ENCODE results near the gene FNDC3B.
"Not testable (repeated sequence)": the region's sequence is repeated elsewhere in the genome, so short reads cannot be mapped to it uniquely, and the experiment has no call there.

The FNDC3B gene

GRCh38 chr3:172224560-172225214 lies 185.3 kb downstream of the FNDC3B start:
- peak; percentile 87 for DNase-seq

- no peak for DNase-seq
These were observed 185.9 kb downstream of the FNDC3B start for GRCh38 chr3:172225215-172225707.

- no peak for DNase-seq
These were observed 187.5 kb downstream of the FNDC3B start for GRCh38 chr3:172226831-172227230.

DNA sequence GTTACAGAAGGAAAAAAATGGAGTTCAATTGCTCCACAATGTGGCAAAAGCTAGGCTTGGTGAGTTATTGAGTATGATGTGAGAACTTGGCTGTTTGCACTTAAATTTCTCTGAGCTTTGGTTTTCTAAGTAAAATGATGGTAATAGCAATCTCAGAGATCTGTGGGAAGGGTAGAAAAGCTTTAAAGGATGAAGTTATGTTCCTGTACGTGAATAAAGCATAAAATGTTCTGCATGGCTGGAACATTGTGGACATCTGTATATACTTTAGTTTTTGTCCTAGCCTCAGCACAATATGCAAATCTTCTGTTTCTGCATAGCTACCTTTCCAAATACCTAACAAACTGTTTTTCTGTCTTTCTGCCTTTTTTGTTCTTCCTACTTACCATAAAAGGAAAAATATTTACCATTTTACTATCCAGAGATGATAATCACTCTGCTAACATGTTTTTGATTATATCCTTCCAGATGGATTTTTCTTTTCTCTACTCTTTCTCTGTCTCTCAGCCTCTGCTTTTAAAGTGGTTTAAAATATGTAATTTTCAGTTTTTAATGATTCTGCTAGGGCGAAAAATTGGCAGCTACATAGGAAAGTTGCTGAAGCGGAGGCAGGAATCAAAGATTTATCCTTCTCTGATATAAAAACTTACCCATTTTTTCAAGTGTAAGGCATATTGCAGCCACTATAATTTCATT lies 188.1 kb downstream of the FNDC3B start:
- DNase-seq = no peak

DNA sequence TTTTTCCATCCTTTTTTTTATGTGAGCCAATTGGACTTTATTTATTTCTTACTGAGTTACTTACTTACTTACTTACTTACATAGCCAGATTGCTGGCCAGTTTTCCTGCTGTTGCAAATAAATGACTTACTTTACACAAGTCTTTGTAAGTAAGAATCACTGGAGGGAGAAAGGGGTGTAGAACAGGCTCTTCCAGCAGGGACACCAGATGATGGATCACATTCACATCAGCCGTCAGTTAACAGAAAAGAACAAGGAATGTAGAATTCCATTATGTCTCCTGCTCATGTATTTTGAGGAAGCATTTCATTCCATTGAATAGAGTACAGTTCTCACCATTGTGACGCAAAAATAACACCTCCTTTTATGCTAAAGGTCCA lies 188.6 kb downstream of the FNDC3B start:
- no peak for DNase-seq

DNA sequence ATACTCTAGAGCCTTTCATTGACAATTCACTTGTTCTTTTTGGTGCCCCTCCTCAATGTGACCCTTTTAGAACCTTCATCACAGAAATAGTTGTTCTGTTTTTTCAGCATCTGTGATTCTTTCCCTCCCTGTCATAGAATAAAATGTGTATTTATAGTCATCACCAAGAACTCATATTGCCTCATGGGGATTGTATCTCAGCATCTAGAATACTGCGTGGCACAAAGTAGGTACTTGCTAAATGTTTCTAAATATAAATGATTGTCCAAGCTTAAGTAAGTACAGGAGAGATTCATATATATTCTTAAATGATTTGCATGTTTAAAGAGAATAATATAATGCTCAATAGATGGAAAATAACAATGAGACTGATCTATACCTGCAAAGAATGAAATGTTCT lies 190.1 kb downstream of the FNDC3B start:
- no peak for DNase-seq

GRCh38 chr3:172231318-172231901 lies 192.0 kb downstream of the FNDC3B start:
- DNase-seq = no peak

GRCh38 chr3:172232579-172233212 lies 193.3 kb downstream of the FNDC3B start:
- no peak for DNase-seq

- DNase-seq = no peak
These were observed 194.3 kb downstream of the FNDC3B start for GRCh38 chr3:172233474-172234277.

GRCh38 chr3:172235698-172236097 lies 196.3 kb downstream of the FNDC3B start:
- DNase-seq = no peak

- no peak for DNase-seq
These were observed 197.7 kb downstream of the FNDC3B start for GRCh38 chr3:172236771-172237742.

DNA sequence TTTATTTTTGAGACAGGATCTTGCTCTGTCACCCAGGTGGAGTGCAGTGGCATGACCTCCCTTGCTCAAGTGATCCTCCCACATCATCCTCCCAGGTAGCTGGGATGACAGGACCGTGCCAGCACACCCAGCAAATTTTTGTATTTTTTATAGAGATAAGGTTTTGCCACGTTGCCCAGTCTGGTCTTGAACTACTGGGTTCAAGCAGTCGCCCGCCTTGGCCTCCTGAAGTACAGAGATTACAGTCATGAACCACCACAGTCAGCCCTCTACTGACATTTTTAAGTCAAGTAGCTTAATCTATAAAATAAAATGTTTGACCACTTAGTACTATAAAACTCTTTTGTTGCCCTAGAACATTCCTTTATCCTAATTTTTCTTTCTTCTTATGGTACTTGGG lies 198.8 kb downstream of the FNDC3B start:
- no peak for DNase-seq

- DNase-seq = no peak
These were observed 199.9 kb downstream of the FNDC3B start for GRCh38 chr3:172239218-172239790.

DNA sequence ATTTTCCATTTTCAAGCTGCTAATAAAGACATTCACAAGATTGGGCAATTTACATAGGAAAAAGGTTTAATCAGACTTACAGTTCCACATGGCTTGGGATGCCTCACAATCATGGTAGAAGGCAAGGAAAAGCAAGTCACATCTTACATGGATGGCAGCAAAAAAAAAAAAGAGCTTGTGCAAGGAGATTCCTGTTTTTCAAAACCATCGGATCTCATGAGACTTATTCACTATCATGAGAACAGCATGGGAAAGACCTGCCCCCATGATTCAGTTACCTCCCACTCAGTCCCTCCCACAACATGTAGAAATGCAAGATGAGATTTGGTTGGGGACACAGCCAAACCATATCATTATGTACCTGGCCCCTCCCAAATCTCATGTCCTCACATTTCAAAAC lies 202.0 kb downstream of the FNDC3B start:
- DNase-seq = no peak

GRCh38 chr3:172242471-172242870 lies 203.1 kb downstream of the FNDC3B start:
- not testable (repeated sequence) for DNase-seq

DNA sequence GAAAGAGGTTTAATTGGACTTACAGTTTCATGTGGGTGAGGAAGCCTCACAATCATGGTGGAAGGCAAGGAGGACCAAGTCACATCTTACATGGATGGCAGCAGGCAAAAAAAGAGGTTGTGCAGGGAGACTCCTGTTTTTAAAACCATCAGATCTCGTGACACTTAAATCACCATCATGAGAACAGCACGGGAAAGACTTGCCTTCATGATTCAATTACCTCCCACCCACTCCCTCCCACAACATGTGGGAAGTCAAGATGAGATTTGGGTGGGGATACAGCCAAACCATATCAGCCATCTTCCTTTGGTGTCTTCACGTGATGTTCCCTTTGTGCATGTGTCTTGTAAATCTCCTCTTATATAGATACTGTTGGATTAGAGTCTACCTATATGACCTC lies 204.0 kb downstream of the FNDC3B start:
- DNase-seq = not testable (repeated sequence)

- DNase-seq = no peak
These were observed 204.6 kb downstream of the FNDC3B start for GRCh38 chr3:172244011-172244410.

DNA sequence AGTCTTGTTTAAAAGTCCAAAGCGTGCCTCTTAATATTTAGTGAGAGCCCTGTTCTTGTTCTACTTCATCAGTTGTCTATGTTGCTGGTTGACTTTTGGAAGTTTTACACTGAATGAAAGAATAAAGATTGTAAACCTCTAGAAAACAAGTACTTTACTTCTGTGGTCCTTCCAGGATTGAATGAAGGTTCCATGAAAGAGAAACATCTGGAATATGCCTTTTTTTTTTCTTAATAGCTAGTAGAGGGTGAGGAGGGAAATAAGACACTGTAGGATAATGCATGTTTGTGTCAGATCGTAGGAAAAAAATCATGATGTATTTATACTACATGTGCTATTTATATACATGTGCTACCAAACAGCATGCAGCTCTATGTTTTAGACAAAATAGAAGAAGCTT lies 205.9 kb downstream of the FNDC3B start:
- no peak for DNase-seq

DNA sequence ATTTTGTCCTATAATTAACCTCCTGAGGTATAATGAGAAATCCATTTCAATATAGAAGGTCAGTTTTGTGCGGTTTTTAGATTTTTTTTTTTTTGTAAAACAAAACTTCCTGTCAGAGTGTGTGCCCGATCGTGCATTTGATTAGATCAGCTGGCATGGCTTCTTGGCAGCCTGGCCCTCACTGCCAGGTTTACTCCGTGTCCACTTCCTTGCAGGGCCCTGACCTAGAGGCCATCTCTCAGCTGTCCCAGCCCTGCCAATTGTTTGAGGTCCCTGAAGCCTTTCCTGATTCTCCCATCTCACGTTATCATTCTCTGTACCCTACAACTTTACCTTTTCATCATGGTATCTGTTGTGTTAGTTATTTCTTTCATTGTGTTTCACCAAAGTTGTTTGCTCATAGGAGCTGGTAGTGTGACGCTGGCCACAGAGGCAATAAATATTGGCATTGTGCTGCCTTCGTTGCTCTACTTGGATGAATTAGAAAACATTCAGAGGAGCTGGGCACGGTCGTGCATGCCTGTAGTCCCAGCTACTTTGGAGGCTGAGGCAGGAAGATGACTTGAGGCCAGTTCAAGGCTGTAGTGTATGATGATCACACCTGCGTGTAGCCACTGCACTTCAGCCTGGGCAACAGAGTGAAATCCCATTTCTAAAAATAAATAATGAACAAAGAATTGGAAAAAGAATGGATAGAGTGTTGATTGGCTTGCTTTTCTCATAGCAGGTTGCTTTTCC lies 206.9 kb downstream of the FNDC3B start:
- no peak for DNase-seq

DNA sequence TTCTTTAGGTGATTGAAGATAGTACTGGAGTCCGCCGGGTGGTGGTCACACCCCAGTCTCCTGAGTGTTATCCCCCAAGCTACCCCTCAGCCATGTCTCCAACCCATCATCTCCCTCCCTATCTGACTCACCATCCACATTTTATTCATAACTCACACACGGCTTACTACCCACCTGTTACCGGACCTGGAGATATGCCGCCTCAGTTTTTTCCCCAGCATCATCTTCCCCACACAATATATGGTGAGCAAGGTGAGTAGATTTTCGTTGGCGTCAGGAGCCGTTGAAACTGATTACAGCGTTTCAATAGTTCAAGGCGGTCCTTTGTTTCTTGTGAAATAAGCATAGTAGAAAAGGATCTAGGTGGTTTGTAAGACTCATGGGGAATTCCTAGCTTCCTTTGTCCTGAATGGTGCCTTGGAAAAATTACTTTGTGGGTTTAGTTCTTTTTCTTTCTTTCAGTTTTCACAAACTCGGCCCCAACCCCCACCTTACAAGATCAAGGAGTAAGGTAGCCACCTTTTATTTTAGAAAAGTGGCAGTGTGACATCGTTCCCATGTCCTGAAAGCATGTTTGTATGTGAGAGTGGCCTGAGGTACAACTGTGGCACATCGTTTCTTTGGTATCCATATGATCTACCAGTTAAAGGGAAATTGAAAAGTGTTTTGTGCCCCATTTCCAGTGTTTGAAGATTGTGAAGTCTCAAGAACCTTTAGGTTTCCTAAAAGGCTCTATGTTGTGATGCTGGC lies 208.3 kb downstream of the FNDC3B start:
- DNase-seq = no peak

All from NCI-H748 treated with DMSO at 0.1 percent for 48 hours (cell line).